NB4 (cell line): ENCODE data around the gene ADISSP.

ENCODE experiments used
- MYC ChIP-seq: IDR thresholded peaks from 2 replicates; pipeline ENCODE4 v1.6.1; 2011; ENCODE audit warnings: low read depth, low read length
- TF ChIP-seq, protein P1 (sequence below): IDR thresholded peaks from one replicate; pipeline ENCODE4 v1.5.1; 2012; ENCODE audit warnings: low read depth, low read length
- TF ChIP-seq, protein P2 (sequence below): IDR thresholded peaks from 2 replicates; pipeline ENCODE4 v1.6.1; 2011; ENCODE audit warnings: low read depth, low read length

DNA sequence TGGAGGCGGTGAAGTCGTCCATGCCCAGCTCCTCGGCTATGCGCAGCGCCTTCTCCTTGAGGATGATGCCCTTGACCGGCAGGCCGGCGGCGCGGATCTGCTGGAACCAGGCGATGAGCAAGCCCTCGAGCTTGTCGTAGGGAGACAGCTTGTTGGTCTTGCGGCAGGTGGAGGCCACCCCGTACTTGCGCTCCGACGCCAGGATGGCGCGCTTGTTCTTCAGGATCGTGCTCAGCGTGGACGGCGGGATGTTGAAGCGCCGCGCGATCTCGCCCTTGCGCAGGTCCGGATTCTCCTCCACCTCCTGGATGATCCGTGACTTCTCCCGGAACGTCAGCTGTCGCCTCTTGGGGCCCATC, 18.6 kb upstream of the ADISSP start:
- TF ChIP-seq, protein P1, sequence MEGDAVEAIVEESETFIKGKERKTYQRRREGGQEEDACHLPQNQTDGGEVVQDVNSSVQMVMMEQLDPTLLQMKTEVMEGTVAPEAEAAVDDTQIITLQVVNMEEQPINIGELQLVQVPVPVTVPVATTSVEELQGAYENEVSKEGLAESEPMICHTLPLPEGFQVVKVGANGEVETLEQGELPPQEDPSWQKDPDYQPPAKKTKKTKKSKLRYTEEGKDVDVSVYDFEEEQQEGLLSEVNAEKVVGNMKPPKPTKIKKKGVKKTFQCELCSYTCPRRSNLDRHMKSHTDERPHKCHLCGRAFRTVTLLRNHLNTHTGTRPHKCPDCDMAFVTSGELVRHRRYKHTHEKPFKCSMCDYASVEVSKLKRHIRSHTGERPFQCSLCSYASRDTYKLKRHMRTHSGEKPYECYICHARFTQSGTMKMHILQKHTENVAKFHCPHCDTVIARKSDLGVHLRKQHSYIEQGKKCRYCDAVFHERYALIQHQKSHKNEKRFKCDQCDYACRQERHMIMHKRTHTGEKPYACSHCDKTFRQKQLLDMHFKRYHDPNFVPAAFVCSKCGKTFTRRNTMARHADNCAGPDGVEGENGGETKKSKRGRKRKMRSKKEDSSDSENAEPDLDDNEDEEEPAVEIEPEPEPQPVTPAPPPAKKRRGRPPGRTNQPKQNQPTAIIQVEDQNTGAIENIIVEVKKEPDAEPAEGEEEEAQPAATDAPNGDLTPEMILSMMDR, result no peak
- TF ChIP-seq MYC, result no peak
- TF ChIP-seq, protein P2, sequence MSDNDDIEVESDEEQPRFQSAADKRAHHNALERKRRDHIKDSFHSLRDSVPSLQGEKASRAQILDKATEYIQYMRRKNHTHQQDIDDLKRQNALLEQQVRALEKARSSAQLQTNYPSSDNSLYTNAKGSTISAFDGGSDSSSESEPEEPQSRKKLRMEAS, result no peak
